Stimulated activated naive CD8-positive, alpha-beta T cell treated with anti-CD3 and anti-CD28 coated beads, Interleukin-15, Interleukin-2, amounts not matched to agents 100 ng/mL and 50 ng/mL, for 24 hours (primary cell): Measurements from ENCODE around the gene PITRM1.
"Not testable (repeated sequence)": the region's sequence is repeated elsewhere in the genome, so short reads cannot be mapped to it uniquely, and the experiment has no call there.

Experiments used
- H3K27ac Mint-ChIP-seq: one replicate; pipeline ENCODE4 v1.8.0; 2021; ENCODE audit warnings: mild to moderate bottlenecking, mixed read lengths
- H3K27me3 Mint-ChIP-seq: one replicate; pipeline ENCODE4 v1.8.0; 2021; ENCODE audit warnings: mixed read lengths
- H3K36me3 Mint-ChIP-seq: one replicate; pipeline ENCODE4 v1.8.0; 2021; ENCODE audit warnings: low read depth, mixed read lengths
- H3K4me1 Mint-ChIP-seq: one replicate; pipeline ENCODE4 v1.8.0; 2021; ENCODE audit warnings: low read depth, mixed read lengths
- H3K4me3 Mint-ChIP-seq: one replicate; pipeline ENCODE4 v1.8.0; 2021; ENCODE audit warnings: mild to moderate bottlenecking, mixed read lengths
- H3K9me3 Mint-ChIP-seq: one replicate; pipeline ENCODE4 v1.8.0; 2021; ENCODE audit warnings: mixed read lengths

Gene PITRM1

GRCh38 chr10:3187229-3187628 is 14.6 kb upstream of the PITRM1 start:
- H3K36me3 Mint-ChIP-seq, H3K27ac Mint-ChIP-seq, H3K9me3 Mint-ChIP-seq, H3K4me3 Mint-ChIP-seq: not testable (repeated sequence)
- H3K27me3 Mint-ChIP-seq, result peaks cover 17% of the 10 kb centered on the region
- H3K4me1 Mint-ChIP-seq, result peaks cover 16% of the 10 kb centered on the region

DNA sequence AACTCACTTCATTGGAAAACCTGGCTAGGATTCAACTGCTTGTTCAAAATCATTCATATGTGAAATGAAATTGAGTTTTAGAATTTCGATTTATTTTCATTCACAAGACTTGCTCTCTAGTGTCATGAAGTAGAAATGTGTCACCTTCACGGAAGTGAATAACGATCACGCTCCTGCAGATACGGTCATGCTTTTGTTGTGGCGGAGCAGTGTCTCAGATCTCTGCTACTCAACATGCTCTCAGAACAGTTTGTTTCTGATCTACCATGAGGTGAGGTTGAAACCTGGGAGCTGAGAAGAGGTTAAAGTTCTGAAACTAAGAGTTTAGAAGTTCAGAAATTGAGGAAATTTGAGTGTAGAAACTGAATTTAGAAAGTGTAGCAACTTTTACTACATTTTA is 13.8 kb upstream of the PITRM1 start:
- Mint-ChIP-seq H3K4me1 (peaks cover 16% of the 10 kb centered on the region), H3K27ac (no peak overlapping the region), H3K9me3 (no peaks in the 10 kb centered on the region), H3K27me3 (peaks cover 21% of the 10 kb centered on the region), H3K36me3 (no peaks in the 10 kb centered on the region), H3K4me3 (peak overlapping the region; percentile 26)

GRCh38 chr10:3185386-3185785 is 12.8 kb upstream of the PITRM1 start:
- Mint-ChIP-seq H3K4me3 (no peak overlapping the region), H3K27ac (no peak overlapping the region), H3K36me3 (no peaks in the 10 kb centered on the region), H3K9me3 (no peaks in the 10 kb centered on the region), H3K27me3 (peaks cover 24% of the 10 kb centered on the region), H3K4me1 (peaks cover 16% of the 10 kb centered on the region)

- Mint-ChIP-seq H3K4me3 (no peak overlapping the region), H3K27me3 (peaks cover 19% of the 10 kb centered on the region), H3K4me1 (peaks cover 6% of the 10 kb centered on the region), H3K9me3 (no peaks in the 10 kb centered on the region), H3K36me3 (no peaks in the 10 kb centered on the region), H3K27ac (no peak overlapping the region)
Observed at GRCh38 chr10:3180355-3181025, 7.9 kb upstream of the PITRM1 start.

DNA sequence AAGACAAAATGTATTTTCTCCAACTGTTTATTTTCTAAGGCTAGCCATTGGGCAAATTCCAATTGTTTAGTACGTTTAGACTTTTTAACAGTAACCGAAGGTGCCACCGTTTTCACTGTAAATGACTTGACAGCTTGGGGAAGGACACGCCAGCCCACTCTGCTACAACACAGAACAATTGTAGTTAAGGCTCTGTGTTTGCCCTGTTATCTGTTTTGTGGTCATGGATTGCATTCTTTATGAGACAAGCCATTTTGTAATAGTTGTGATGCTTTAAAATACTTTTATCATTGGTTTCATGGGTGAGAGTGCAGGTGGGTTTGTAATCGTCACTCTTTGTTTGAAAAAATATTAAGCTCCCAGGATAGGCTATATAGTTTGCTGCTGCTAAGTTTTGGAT is 6.6 kb upstream of the PITRM1 start:
- peaks cover 19% of the 10 kb centered on the region for H3K27me3 Mint-ChIP-seq
- no peaks in the 10 kb centered on the region for H3K4me1 Mint-ChIP-seq
- H3K27ac Mint-ChIP-seq, result no peak overlapping the region
- H3K9me3 Mint-ChIP-seq, result no peaks in the 10 kb centered on the region
- no peaks in the 10 kb centered on the region for H3K36me3 Mint-ChIP-seq
- no peak overlapping the region for H3K4me3 Mint-ChIP-seq

- H3K4me3 Mint-ChIP-seq, result no peak overlapping the region
- no peak overlapping the region for H3K27ac Mint-ChIP-seq
- H3K4me1 Mint-ChIP-seq, result peaks cover 5% of the 10 kb centered on the region
- H3K27me3 Mint-ChIP-seq, result peaks cover 16% of the 10 kb centered on the region
- H3K9me3 Mint-ChIP-seq, result no peaks in the 10 kb centered on the region
- no peaks in the 10 kb centered on the region for H3K36me3 Mint-ChIP-seq
Observed at GRCh38 chr10:3178042-3178441, 5.5 kb upstream of the PITRM1 start.

GRCh38 chr10:3173171-3173878 is 743 bp upstream of the PITRM1 start:
- Mint-ChIP-seq H3K4me3 (peak overlapping the region; percentile 83), H3K36me3 (peaks cover 19% of the 10 kb centered on the region), H3K27ac (peak overlapping the region; percentile 84), H3K4me1 (peaks cover 38% of the 10 kb centered on the region), H3K9me3 (no peaks in the 10 kb centered on the region), H3K27me3 (no peaks in the 10 kb centered on the region)

DNA sequence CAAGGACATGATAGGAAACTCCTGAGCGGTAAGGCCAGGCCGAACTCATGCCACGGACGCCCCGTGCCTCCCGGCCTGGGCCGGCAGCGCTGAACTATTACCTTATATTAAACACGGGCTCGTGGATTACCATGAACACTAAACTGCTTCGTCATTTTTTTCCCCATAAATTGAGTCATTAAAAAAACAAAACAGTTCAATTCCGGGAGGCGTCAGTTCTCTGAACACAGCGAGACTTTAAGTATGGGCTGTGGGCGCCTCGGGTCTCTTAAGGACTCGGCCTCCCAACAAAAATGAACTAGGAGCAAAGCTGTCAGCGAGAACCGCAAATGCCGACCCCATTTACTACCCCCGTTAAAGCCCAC is 519 bp downstream of the PITRM1 start:
- Mint-ChIP-seq H3K4me1 (peaks cover 38% of the 10 kb centered on the region), H3K27me3 (no peaks in the 10 kb centered on the region), H3K4me3 (peak overlapping the region; percentile 92), H3K9me3 (no peaks in the 10 kb centered on the region), H3K27ac (peak overlapping the region; percentile 89), H3K36me3 (peaks cover 30% of the 10 kb centered on the region)

DNA sequence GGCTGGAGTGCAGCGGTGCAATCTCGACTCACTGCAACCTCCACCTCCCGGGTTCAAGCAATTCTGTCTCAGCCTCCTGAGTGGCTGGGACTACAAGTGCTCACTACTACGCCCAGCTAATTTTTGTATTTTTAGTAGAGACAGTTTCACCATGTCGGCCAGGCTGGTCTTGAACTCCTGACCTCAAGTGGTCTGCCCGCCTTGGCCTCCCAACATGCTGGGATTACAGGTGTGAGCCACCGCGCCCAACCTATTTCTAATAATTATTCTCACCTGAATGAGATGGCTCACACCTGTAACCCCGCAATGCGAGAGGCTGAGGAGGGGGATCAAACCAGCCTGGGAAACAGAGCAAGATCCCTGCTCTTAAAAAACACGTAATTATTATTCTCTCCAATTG is 1.1 kb downstream of the PITRM1 start:
- peak overlapping the region; percentile 92 for H3K4me3 Mint-ChIP-seq
- peak overlapping the region; percentile 89 for H3K27ac Mint-ChIP-seq
- H3K4me1 Mint-ChIP-seq, result peaks cover 38% of the 10 kb centered on the region
- H3K27me3 Mint-ChIP-seq, H3K9me3 Mint-ChIP-seq: not testable (repeated sequence)
- H3K36me3 Mint-ChIP-seq, result peaks cover 36% of the 10 kb centered on the region

GRCh38 chr10:3169673-3170072 is 2.9 kb downstream of the PITRM1 start:
- Mint-ChIP-seq H3K4me3 (no peak overlapping the region), H3K27me3 (no peaks in the 10 kb centered on the region), H3K27ac (no peak overlapping the region), H3K4me1 (peaks cover 38% of the 10 kb centered on the region), H3K9me3 (no peaks in the 10 kb centered on the region), H3K36me3 (peaks cover 54% of the 10 kb centered on the region)

DNA sequence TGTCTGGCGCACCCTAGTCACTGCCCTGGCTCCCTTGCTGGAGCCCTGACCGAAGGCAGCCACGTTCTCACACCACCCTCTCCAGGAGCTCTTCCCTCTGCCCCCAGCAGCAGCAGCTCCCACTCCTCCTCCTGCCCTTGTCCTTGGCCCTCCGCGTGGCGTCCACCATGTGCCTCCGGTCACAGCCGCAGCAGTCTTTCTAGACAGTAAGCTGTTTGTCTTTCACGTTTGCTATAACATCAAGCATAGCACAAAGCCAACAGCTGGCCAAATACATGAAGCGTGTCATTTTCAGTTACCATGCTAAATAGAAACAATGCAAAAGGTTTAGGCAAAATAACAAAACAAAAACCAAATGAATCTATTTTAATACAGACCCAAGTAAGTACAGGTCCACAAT is 3.3 kb downstream of the PITRM1 start:
- Mint-ChIP-seq H3K4me3 (no peak overlapping the region), H3K4me1 (peaks cover 38% of the 10 kb centered on the region), H3K27ac (no peak overlapping the region), H3K9me3 (no peaks in the 10 kb centered on the region), H3K27me3 (no peaks in the 10 kb centered on the region), H3K36me3 (peaks cover 56% of the 10 kb centered on the region)

DNA sequence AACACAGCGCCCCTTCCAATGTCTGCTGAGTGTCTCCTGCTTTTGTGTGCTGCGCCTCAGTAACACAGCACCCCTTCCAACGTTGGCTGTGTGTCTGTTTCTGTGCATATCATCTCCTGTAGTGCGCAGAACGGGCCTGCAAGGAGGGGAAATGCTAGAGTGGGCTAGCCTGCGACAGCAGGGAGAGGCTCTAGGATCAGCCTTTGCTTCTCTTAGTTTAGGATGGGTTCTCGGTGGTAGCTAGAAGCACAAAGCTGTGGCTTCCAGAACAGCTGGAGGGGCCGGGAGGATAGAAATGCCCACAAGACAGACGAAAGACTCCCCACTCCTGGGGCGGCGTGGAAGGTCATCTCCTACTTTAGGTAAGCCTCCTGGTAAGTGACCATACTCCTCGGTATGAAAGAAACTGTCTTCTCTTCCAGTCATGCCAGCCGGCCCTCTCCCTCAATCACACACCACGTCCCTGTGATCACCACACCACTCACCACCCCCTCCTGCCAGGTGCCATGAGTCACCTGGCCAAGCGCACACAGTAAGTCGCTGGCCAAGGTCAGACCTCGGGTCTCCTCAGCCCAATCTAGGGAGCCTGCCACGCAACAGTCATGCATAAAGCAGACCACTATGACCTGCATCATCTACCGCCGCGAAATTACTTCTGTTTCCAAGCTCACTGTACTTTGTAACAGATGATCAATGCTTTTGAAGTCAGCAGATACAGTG is 4.8 kb downstream of the PITRM1 start:
- no peaks in the 10 kb centered on the region for H3K9me3 Mint-ChIP-seq
- H3K4me1 Mint-ChIP-seq, result peaks cover 30% of the 10 kb centered on the region
- H3K4me3 Mint-ChIP-seq, result no peak overlapping the region
- H3K27me3 Mint-ChIP-seq, result no peaks in the 10 kb centered on the region
- H3K36me3 Mint-ChIP-seq, result peaks cover 71% of the 10 kb centered on the region
- H3K27ac Mint-ChIP-seq, result no peak overlapping the region

DNA sequence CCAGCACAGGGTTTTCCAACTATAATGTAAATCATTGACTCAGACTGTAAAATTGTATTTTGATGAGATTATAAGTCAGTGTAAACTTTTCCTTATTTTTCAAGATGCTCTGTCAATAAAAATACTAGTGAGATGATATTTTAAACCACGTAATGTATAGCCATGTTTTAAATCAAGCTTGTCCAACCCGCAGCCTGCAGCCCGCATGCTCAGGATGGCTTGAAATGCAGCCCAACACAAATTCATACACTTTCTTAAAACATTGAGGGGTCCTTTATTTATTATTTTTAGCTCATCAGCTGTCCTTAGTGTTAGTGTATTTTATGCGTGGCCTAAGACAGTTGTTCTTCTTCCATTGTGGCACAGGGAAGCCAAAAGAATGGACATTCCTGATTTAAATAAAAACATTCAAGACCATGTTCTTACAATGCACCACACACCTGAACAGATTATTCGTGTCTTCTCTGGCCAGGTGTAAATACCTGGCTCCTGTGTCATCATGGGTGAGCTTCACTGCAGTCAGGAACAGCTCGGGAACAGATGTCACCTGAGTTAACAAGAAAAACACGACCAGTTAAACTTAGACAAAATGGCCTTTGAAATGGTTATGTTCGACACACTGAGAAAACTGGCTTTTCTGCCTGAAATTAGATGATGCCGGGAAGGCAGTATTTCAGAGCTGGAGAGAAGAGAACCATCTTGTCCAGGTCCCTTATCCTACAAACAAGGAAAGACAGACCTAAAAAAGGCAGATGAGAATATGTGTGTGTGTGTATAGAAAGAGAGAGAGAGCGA is 5.9 kb downstream of the PITRM1 start:
- Mint-ChIP-seq H3K4me3 (no peak overlapping the region), H3K36me3 (peaks cover 73% of the 10 kb centered on the region), H3K27ac (no peak overlapping the region), H3K4me1 (peaks cover 25% of the 10 kb centered on the region), H3K27me3 (no peaks in the 10 kb centered on the region), H3K9me3 (no peaks in the 10 kb centered on the region)

DNA sequence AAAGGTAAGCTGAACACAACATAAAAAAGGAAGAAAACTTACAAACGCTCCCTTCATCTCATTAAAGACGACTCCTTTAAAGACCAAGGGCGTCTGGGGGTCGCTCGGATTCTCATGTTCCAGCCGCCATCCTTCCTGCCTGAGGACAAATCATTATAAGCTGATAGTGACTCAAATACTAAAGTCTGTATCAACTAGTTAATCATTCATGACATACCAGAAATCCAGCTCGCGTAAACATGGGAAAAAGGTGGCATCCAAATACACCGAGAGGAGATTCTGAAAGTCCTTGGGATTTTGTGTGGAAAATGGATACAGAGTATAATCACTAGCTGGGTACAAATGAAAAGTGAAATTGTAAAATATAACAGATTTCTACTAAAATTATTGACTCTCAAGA is 7.4 kb downstream of the PITRM1 start:
- Mint-ChIP-seq H3K36me3 (peaks cover 78% of the 10 kb centered on the region), H3K4me1 (peaks cover 10% of the 10 kb centered on the region), H3K4me3 (no peak overlapping the region), H3K27ac (no peak overlapping the region), H3K9me3 (no peaks in the 10 kb centered on the region), H3K27me3 (no peaks in the 10 kb centered on the region)

GRCh38 chr10:3163879-3164278 is 8.7 kb downstream of the PITRM1 start:
- H3K36me3 Mint-ChIP-seq, result peaks cover 80% of the 10 kb centered on the region
- H3K4me3 Mint-ChIP-seq, result no peak overlapping the region
- H3K27ac Mint-ChIP-seq, result no peak overlapping the region
- no peaks in the 10 kb centered on the region for H3K9me3 Mint-ChIP-seq
- H3K27me3 Mint-ChIP-seq, result no peaks in the 10 kb centered on the region
- peaks cover 5% of the 10 kb centered on the region for H3K4me1 Mint-ChIP-seq
